HepG2 (cell line): ENCODE data around the gene TRIM28. TPM values are rescaled to one million over a fixed set of nuclear protein-coding genes. Genes with fewer than 3 reads are reported as not detected.

Experiments
- ADNP ChIP-seq: sonication (generic); formaldehyde crosslinking; IDR thresholded peaks from 2 replicates; pipeline ENCODE4 v1.4.0; 2020; ENCODE audit warnings: missing genetic modification reagents
- ATF7 ChIP-seq, 2 experiments: fragments of 450-650 bp in 1 of 2; sonication (generic) in 1 of 2; formaldehyde crosslinking in 1 of 2; IDR thresholded peaks; 2 replicates each; pipeline versions ENCODE4 v1.4.0 to v1.6.1; 2016 to 2020; ENCODE audit warnings: antibody characterized with exemption in 1 of 2, mild to moderate bottlenecking in 1 of 2, missing genetic modification reagents in 1 of 2
- CBX1 ChIP-seq: IDR thresholded peaks from one replicate; pipeline ENCODE4 v1.6.1; 2016; ENCODE audit warnings: antibody characterized with exemption, low read depth
- GLMP ChIP-seq: sonication (generic); formaldehyde crosslinking; IDR thresholded peaks from 2 replicates; pipeline ENCODE4 v1.9.0; 2021; ENCODE audit warnings: missing genetic modification reagents, mild to moderate bottlenecking, borderline replicate concordance
- KDM6A ChIP-seq: IDR thresholded peaks from 2 replicates; pipeline ENCODE4 v1.6.1; 2016; ENCODE audit warnings: low read depth
- MEIS2 ChIP-seq: sonication (generic); formaldehyde crosslinking; IDR thresholded peaks from 2 replicates; pipeline ENCODE4 v1.9.0; 2021; ENCODE audit warnings: mild to moderate bottlenecking, missing genetic modification reagents
- MIER2 ChIP-seq: IDR thresholded peaks from 2 replicates; pipeline ENCODE4 v1.6.1; 2016; ENCODE audit warnings: missing biosample characterization, missing genetic modification reagents
- NFE2L2 ChIP-seq: fragments of 150-350 bp; IDR thresholded peaks from 2 replicates; pipeline ENCODE4 v1.6.1; 2014; ENCODE audit warnings: low read length
- TEAD2 ChIP-seq: sonication (generic); formaldehyde crosslinking; IDR thresholded peaks from 2 replicates; pipeline ENCODE4 v1.9.0; 2021; ENCODE audit warnings: missing genetic modification reagents
- ZFP91 ChIP-seq: sonication (generic); formaldehyde crosslinking; IDR thresholded peaks from 2 replicates; pipeline ENCODE4 v1.9.0; 2022; ENCODE audit warnings: missing genetic modification reagents, mild to moderate bottlenecking, borderline replicate concordance
- ZNF124 ChIP-seq: sonication (generic); formaldehyde crosslinking; IDR thresholded peaks from 2 replicates; pipeline ENCODE4 v1.4.0; 2020; ENCODE audit warnings: missing genetic modification reagents
- ZNF326 ChIP-seq: sonication (generic); formaldehyde crosslinking; IDR thresholded peaks from 2 replicates; pipeline ENCODE4 v1.4.0; 2020; ENCODE audit warnings: missing genetic modification reagents, borderline replicate concordance
- ZNF446 ChIP-seq: sonication (generic); formaldehyde crosslinking; IDR thresholded peaks from 2 replicates; pipeline ENCODE4 v1.5.0; 2020; ENCODE audit warnings: mild to moderate bottlenecking, missing genetic modification reagents
- ZNF678 ChIP-seq: sonication (generic); formaldehyde crosslinking; IDR thresholded peaks from 2 replicates; pipeline ENCODE4 v1.4.0; 2020; ENCODE audit warnings: mild to moderate bottlenecking, missing genetic modification reagents
- polyA plus RNA-seq, 8 experiments: library from polyadenylated mRNA; depleted of rRNA in 3 of 8; stranded (reverse) in 7 of 8; unstranded in 1 of 8; fragments of >200 nt; fragmentation: Illumina TruSeq in 4 of 8; extraction: Trizol in 4 of 8; gene quantifications; 2 replicates each; pipeline versions ENCODE4 v1.2.1 to v1.2.3, GENCODE V29; 2011 to 2016; ENCODE audit warnings: low read depth in 4 of 8, missing spikeins in 1 of 8, mixed read lengths in 1 of 8; ENCODE audit not compliant: insufficient read depth in 1 of 8
- total RNA-seq, 5 experiments: library from RNA; depleted of rRNA; stranded (reverse); fragments of >200 nt; fragmentation: Illumina TruSeq; extraction: Trizol; gene quantifications; 2 replicates each; pipeline ENCODE4 v1.2.3, GENCODE V29; 2016; ENCODE audit warnings: low read depth in 1 of 5
- TF ChIP-seq, protein P1 (sequence below), 2 experiments: fragments of 450-650 bp in 1 of 2; sonication (generic) in 1 of 2; formaldehyde crosslinking in 1 of 2; IDR thresholded peaks; 2 replicates each; pipeline versions ENCODE4 v1.6.1 to v1.8.0; 2016 to 2022; ENCODE audit warnings: antibody characterized with exemption in 1 of 2, mild to moderate bottlenecking in 1 of 2, missing genetic modification reagents in 1 of 2
- TF ChIP-seq, protein P2 (sequence below): sonication (generic); formaldehyde crosslinking; IDR thresholded peaks from 2 replicates; pipeline ENCODE4 v1.9.0; 2021; ENCODE audit warnings: missing genetic modification reagents, borderline replicate concordance

Gene TRIM28
- total and polyA plus RNA-seq, 2 of the 13 experiments (the other 11 are each of a cell fraction or from before 2014, with no cell fraction given): 361 to 439 TPM

GRCh38 chr19:58554494-58555368, 10.9 kb downstream of the TRIM28 start, which contains the start of gene CHMP2A (continued):
- TF ChIP-seq ZFP91 (CRISPR knock-in tag): peak; percentile 13; the same call in 1 of the 2 replicates
- no peak for TF ChIP-seq MIER2 (CRISPR knock-in tag)
- TF ChIP-seq ZNF678: no peak
- TF ChIP-seq ZNF124: no peak
- no peak for TF ChIP-seq ZNF446 (CRISPR knock-in tag)
- no peak for TF ChIP-seq GLMP
- TF ChIP-seq, protein P1, sequence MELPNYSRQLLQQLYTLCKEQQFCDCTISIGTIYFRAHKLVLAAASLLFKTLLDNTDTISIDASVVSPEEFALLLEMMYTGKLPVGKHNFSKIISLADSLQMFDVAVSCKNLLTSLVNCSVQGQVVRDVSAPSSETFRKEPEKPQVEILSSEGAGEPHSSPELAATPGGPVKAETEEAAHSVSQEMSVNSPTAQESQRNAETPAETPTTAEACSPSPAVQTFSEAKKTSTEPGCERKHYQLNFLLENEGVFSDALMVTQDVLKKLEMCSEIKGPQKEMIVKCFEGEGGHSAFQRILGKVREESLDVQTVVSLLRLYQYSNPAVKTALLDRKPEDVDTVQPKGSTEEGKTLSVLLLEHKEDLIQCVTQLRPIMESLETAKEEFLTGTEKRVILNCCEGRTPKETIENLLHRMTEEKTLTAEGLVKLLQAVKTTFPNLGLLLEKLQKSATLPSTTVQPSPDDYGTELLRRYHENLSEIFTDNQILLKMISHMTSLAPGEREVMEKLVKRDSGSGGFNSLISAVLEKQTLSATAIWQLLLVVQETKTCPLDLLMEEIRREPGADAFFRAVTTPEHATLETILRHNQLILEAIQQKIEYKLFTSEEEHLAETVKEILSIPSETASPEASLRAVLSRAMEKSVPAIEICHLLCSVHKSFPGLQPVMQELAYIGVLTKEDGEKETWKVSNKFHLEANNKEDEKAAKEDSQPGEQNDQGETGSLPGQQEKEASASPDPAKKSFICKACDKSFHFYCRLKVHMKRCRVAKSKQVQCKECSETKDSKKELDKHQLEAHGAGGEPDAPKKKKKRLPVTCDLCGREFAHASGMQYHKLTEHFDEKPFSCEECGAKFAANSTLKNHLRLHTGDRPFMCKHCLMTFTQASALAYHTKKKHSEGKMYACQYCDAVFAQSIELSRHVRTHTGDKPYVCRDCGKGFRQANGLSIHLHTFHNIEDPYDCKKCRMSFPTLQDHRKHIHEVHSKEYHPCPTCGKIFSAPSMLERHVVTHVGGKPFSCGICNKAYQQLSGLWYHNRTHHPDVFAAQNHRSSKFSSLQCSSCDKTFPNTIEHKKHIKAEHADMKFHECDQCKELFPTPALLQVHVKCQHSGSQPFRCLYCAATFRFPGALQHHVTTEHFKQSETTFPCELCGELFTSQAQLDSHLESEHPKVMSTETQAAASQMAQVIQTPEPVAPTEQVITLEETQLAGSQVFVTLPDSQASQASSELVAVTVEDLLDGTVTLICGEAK (IDR thresholded peaks at IDR 0.05): peak; percentile 75
- TF ChIP-seq, protein P1 (CRISPR knock-in tag; IDR thresholded peaks at IDR 0.05): no peak
- no peak for TF ChIP-seq NFE2L2
- no peak; the same call in 1 of the 2 replicates for TF ChIP-seq ZNF326
- TF ChIP-seq CBX1: peak; percentile 34
- TF ChIP-seq KDM6A (CRISPR knock-in tag): no peak
- TF ChIP-seq ATF7 (IDR thresholded peaks at IDR 0.05): no peak
- TF ChIP-seq ATF7 (CRISPR knock-in tag; IDR thresholded peaks at IDR 0.05): no peak
- no peak for TF ChIP-seq MEIS2 (CRISPR knock-in tag)
- TF ChIP-seq, protein P2, sequence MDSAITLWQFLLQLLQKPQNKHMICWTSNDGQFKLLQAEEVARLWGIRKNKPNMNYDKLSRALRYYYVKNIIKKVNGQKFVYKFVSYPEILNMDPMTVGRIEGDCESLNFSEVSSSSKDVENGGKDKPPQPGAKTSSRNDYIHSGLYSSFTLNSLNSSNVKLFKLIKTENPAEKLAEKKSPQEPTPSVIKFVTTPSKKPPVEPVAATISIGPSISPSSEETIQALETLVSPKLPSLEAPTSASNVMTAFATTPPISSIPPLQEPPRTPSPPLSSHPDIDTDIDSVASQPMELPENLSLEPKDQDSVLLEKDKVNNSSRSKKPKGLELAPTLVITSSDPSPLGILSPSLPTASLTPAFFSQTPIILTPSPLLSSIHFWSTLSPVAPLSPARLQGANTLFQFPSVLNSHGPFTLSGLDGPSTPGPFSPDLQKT (CRISPR knock-in tag): no peak
- no peak for TF ChIP-seq ADNP (CRISPR knock-in tag)
- TF ChIP-seq TEAD2: no peak
